ENCODE data around the gene APEH. TPM values are rescaled to one million over a fixed set of nuclear protein-coding genes. Genes with fewer than 3 reads are reported as not detected.

Gene APEH
- total RNA-seq, 1 donor from 2014 or later = 150 TPM

- Mint-ChIP-seq H3K27me3 (ENCODE audit: low read depth) (no peaks in the 10 kb centered on the region), H3K4me3 (no peak overlapping the region), H3K36me3 (ENCODE audit: low read depth) (no peaks in the 10 kb centered on the region), H3K9me3 (no peaks in the 10 kb centered on the region), H3K4me1 (peaks cover 8% of the 10 kb centered on the region), H3K27ac (ENCODE audit: unreplicated experiment) (no peak overlapping the region)
- DNase-seq (ENCODE audit: low read depth, low spot score) = no peak
- no peak for TF ChIP-seq CTCF (conservative IDR thresholded peaks at IDR 0.05)
These were observed 11.3 kb upstream of the APEH start for GRCh38 chr3:49662720-49663413.

- Mint-ChIP-seq H3K27me3 (ENCODE audit: low read depth) (no peaks in the 10 kb centered on the region), H3K36me3 (ENCODE audit: low read depth) (no peaks in the 10 kb centered on the region), H3K4me1 (peaks cover 13% of the 10 kb centered on the region), H3K9me3 (no peaks in the 10 kb centered on the region), H3K4me3 (no peak overlapping the region), H3K27ac (ENCODE audit: unreplicated experiment) (no peak overlapping the region)
- DNase-seq (ENCODE audit: low read depth, low spot score) = no peak
- TF ChIP-seq CTCF (conservative IDR thresholded peaks at IDR 0.05) = no peak
These were observed 10.3 kb upstream of the APEH start for GRCh38 chr3:49663831-49664230.

GRCh38 chr3:49664300-49664699 lies 9.9 kb upstream of the APEH start:
- no peak for DNase-seq (ENCODE audit: low read depth, low spot score)
- H3K27ac Mint-ChIP-seq (ENCODE audit: unreplicated experiment) = no peak overlapping the region
- H3K36me3 Mint-ChIP-seq (ENCODE audit: low read depth) = no peaks in the 10 kb centered on the region
- peaks cover 13% of the 10 kb centered on the region for H3K4me1 Mint-ChIP-seq
- H3K9me3 Mint-ChIP-seq = no peaks in the 10 kb centered on the region
- H3K4me3 Mint-ChIP-seq = no peak overlapping the region
- no peak for TF ChIP-seq CTCF (conservative IDR thresholded peaks at IDR 0.05)
- H3K27me3 Mint-ChIP-seq (ENCODE audit: low read depth) = no peaks in the 10 kb centered on the region

- Mint-ChIP-seq H3K9me3 (no peaks in the 10 kb centered on the region), H3K27me3 (ENCODE audit: low read depth) (no peaks in the 10 kb centered on the region)
These were observed 8.2 kb upstream of the APEH start for GRCh38 chr3:49665822-49666519.

GRCh38 chr3:49666592-49666991 lies 7.6 kb upstream of the APEH start:
- Mint-ChIP-seq H3K9me3 (no peaks in the 10 kb centered on the region), H3K4me1 (peaks cover 18% of the 10 kb centered on the region), H3K27me3 (ENCODE audit: low read depth) (no peaks in the 10 kb centered on the region), H3K4me3 (no peak overlapping the region), H3K36me3 (ENCODE audit: low read depth) (no peaks in the 10 kb centered on the region), H3K27ac (ENCODE audit: unreplicated experiment) (no peak overlapping the region)
- TF ChIP-seq CTCF (conservative IDR thresholded peaks at IDR 0.05) = no peak
- no peak for DNase-seq (ENCODE audit: low read depth, low spot score)

More at GRCh38 chr3:49665822-49666519, 8.2 kb upstream of the APEH start:
- DNase-seq (ENCODE audit: low read depth, low spot score) = no peak
- peaks cover 13% of the 10 kb centered on the region for H3K4me1 Mint-ChIP-seq
- no peak overlapping the region for H3K4me3 Mint-ChIP-seq
- TF ChIP-seq CTCF (conservative IDR thresholded peaks at IDR 0.05) = no peak
- H3K27ac Mint-ChIP-seq (ENCODE audit: unreplicated experiment) = no peak overlapping the region
- H3K36me3 Mint-ChIP-seq (ENCODE audit: low read depth) = no peaks in the 10 kb centered on the region

Data from neural crest cell (in vitro differentiated cells).